Type B pancreatic cell (in vitro differentiated cells): Measurements from ENCODE around the gene HMOX2. TPM values are rescaled to one million over a fixed set of nuclear protein-coding genes. Genes with fewer than 3 reads are reported as not detected.

Experiments
- DNase-seq: peaks from one replicate; pipeline ENCODE4 v3.0.0; 2021; ENCODE audit warnings: mixed read lengths; ENCODE audit not compliant: unreplicated experiment; ENCODE audit errors: extremely low spot score
- H3K27ac Mint-ChIP-seq: 2 replicates; pipeline ENCODE4 v1.8.0; 2021; ENCODE audit warnings: mild to moderate bottlenecking, mixed read lengths
- H3K27me3 Mint-ChIP-seq: 2 replicates; pipeline ENCODE4 v1.8.0; 2021; ENCODE audit warnings: mixed read lengths
- H3K36me3 Mint-ChIP-seq: 2 replicates; pipeline ENCODE4 v1.8.0; 2021; ENCODE audit warnings: mixed read lengths
- H3K4me1 Mint-ChIP-seq: one replicate; pipeline ENCODE4 v1.8.0; 2021; ENCODE audit warnings: mixed read lengths; ENCODE audit not compliant: unreplicated experiment
- H3K4me3 Mint-ChIP-seq: 2 replicates; pipeline ENCODE4 v1.8.0; 2021; ENCODE audit warnings: mild to moderate bottlenecking, mixed read lengths
- H3K9me3 Mint-ChIP-seq: 2 replicates; pipeline ENCODE4 v1.8.0; 2021; ENCODE audit warnings: mixed read lengths
- total RNA-seq: library from RNA; stranded (reverse); gene quantifications from 2 replicates; pipeline ENCODE4 v1.2.1, GENCODE V29; 2021; ENCODE audit warnings: low replicate concordance
- TF ChIP-seq, protein P1 (sequence below): fragments of 200-600 bp; sonication (generic); conservative IDR thresholded peaks from 2 replicates; pipeline ENCODE4 v1.5.0; 2021; ENCODE audit warnings: antibody characterized with exemption, mild to moderate bottlenecking

Gene HMOX2
- total RNA-seq, 1 donor from 2014 or later = 46.2 TPM

DNA sequence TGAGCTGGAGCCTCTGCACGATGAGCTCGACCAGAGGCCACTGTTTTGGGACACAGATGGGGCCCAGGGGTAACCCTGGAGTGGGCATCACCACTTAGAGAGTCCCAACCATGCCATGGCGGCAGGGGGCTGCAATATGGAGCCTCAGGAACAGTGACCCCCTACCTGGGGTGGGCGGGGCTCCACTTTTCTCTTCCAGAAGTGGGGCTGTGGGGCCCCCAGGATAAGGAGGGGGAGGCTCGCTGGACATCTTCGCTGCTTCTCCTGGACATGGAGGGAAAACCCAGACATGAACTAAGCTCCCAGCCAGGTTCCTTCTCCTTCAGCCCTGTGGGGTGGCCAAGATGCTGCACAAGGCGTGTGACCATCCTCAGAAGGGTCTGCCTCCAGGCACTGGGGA, 37.7 kb downstream of the HMOX2 start:
- Mint-ChIP-seq H3K4me3 (no peak overlapping the region), H3K4me1 (peaks cover 18% of the 10 kb centered on the region), H3K9me3 (no peaks in the 10 kb centered on the region), H3K27me3 (no peaks in the 10 kb centered on the region), H3K36me3 (peaks cover 4% of the 10 kb centered on the region), H3K27ac (no peak overlapping the region)
- TF ChIP-seq, protein P1, sequence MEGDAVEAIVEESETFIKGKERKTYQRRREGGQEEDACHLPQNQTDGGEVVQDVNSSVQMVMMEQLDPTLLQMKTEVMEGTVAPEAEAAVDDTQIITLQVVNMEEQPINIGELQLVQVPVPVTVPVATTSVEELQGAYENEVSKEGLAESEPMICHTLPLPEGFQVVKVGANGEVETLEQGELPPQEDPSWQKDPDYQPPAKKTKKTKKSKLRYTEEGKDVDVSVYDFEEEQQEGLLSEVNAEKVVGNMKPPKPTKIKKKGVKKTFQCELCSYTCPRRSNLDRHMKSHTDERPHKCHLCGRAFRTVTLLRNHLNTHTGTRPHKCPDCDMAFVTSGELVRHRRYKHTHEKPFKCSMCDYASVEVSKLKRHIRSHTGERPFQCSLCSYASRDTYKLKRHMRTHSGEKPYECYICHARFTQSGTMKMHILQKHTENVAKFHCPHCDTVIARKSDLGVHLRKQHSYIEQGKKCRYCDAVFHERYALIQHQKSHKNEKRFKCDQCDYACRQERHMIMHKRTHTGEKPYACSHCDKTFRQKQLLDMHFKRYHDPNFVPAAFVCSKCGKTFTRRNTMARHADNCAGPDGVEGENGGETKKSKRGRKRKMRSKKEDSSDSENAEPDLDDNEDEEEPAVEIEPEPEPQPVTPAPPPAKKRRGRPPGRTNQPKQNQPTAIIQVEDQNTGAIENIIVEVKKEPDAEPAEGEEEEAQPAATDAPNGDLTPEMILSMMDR = no peak
- no peak for DNase-seq

DNA sequence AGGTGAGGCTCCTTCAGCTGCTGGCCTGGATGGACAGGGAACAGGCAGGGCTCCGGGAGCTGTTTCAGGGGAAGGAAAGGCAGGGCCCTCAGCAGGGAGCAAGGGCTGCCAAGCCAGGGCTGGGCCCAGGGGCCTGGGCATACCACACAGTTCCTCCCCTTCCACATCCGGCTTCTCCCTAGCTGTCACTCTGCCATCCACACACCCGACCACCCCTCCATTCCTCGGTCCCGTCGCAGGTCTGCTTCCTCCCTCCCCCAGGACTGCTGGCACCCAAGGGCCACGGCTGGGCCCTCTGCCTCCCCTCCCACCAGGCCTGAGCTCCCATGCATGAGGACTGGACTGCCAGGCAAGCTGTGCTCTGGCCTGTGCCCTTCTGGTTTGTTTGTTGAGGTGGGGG, 38.4 kb downstream of the HMOX2 start:
- TF ChIP-seq, protein P1 = no peak
- Mint-ChIP-seq H3K27ac (no peak overlapping the region), H3K27me3 (no peaks in the 10 kb centered on the region), H3K4me3 (no peak overlapping the region), H3K4me1 (peaks cover 24% of the 10 kb centered on the region), H3K9me3 (no peaks in the 10 kb centered on the region), H3K36me3 (peaks cover 4% of the 10 kb centered on the region)
- DNase-seq = no peak

DNA sequence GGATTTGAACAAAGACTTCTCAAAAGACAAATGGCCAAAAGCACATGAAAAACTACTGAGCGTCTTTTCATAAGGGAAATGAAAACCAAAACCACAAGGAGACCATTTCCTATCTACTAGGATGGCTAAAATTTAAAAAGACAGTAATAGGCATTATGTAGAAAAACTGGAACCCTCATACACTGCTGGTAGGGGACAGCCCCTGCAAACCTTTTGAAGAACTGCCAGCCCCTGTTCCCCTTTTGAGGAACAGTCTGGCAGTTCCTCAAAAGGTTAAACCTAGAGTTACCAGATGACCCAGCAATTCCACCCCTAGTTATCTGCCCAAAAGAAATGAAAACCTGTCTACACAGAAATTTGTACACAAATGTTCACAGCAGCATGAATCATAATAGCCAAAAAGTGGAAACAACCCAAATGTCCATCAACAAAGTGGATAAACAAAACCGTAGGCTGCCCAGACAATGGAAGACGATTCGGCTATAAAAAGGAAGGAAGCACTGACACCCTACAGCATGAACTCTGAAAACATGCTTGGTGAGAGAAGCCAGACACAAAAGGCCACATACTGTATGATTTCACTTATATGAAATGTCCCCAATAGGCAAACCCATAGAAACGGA, 39.5 kb downstream of the HMOX2 start:
- TF ChIP-seq, protein P1 = no peak
- DNase-seq = no peak
- Mint-ChIP-seq H3K4me3 (no peak overlapping the region), H3K4me1 (peaks cover 27% of the 10 kb centered on the region), H3K27ac (no peak overlapping the region), H3K9me3 (no peaks in the 10 kb centered on the region), H3K27me3 (no peaks in the 10 kb centered on the region), H3K36me3 (peaks cover 4% of the 10 kb centered on the region)

DNA sequence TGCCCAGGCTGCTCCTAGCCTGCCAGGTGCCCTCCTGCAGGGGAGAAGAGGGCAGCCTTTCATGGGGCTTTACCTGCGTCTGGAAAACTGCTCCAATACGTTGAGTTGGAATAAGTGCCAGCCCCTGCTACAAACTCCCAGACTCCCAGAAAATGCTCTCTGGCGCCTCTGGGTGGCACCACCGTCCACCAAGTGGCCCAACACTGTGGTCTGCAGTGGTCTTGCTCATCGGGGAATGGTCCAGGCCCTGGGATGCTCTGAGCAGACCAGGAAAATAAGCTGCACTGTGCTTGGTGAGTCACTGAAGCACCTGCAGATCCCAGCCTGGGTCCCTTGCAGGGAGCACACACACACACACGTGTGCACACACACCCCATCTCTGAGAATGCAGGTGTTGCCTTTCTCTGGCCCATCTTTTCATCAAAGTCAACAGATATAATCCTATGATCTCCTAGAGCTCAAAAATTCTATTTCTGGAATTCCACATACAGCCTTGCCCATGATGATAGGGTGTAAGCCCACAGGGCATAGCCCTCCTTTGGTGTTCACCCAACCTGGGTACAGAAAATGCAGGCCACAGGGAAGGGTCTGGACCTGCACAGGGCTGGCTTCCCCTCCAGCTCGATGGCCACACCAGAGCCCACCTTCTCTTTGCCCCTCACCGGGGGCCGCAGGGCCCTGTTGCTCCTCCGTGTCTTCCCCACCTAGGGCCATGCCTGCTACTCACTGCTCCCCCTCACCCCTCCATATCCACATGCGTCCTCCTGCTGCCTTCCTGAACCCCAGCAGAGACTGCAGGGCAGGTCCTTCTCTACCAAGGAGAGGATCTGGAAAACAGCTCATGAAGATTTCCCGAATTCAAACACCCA, 41.8 kb downstream of the HMOX2 start:
- Mint-ChIP-seq H3K4me3 (no peak overlapping the region), H3K27me3 (no peaks in the 10 kb centered on the region), H3K4me1 (peaks cover 29% of the 10 kb centered on the region), H3K36me3 (no peaks in the 10 kb centered on the region), H3K9me3 (no peaks in the 10 kb centered on the region), H3K27ac (peak overlapping the region; percentile 53)
- TF ChIP-seq, protein P1 = peak; percentile 83
- DNase-seq = no peak

DNA sequence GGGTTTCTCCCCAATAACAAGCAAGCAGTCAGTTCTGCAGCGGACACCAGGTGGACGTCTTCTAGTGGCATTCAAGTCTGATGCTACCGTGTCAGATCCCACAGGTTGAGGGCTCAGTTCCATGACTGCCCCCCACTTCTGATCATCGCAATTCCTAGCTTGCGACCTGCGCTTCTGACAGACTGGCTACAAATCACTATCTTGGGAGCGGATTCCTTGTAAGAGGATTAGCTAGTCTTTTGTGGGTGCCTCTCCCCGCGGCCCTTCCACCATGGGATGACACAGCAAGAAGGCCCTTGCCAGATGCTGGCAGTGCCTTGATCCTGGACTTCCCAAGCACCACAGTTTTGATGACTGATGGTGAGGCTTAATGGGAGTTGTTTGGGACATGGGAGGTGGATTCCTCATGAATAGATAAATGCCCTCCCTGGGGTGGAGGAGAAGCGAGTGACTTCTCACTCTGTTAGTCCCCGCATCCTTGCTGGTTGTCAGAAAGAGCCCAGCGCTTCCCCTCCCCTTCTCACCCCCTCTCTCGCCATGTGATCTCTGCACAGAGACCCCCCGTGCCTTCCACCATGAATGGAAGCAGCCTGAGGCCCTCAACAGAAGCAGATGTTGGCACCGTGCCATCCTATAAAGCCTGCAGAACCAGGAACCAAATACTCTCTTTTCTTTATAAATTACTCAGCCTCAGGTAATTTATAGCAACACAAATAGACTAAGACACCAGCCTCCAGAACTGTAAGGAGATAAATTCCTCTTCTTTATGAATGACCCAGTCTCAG, 43.3 kb downstream of the HMOX2 start:
- TF ChIP-seq, protein P1 = no peak
- Mint-ChIP-seq H3K27me3 (no peaks in the 10 kb centered on the region), H3K36me3 (no peaks in the 10 kb centered on the region), H3K9me3 (no peaks in the 10 kb centered on the region), H3K4me3 (peak overlapping the region; percentile 64), H3K27ac (peak overlapping the region; percentile 86), H3K4me1 (peaks cover 34% of the 10 kb centered on the region)
- no peak for DNase-seq
